GM18873 (cell line): ENCODE results near the gene TMEM119.

Experiments
- ATAC-seq: cut with Tn5 transposase; IDR thresholded peaks from one replicate; pipeline ENCODE4 v1.9.1; 2021; ENCODE audit warnings: mild to moderate bottlenecking, moderate library complexity, moderate number of reproducible peaks; ENCODE audit not compliant: unreplicated experiment, low FRiP score

The TMEM119 gene

DNA sequence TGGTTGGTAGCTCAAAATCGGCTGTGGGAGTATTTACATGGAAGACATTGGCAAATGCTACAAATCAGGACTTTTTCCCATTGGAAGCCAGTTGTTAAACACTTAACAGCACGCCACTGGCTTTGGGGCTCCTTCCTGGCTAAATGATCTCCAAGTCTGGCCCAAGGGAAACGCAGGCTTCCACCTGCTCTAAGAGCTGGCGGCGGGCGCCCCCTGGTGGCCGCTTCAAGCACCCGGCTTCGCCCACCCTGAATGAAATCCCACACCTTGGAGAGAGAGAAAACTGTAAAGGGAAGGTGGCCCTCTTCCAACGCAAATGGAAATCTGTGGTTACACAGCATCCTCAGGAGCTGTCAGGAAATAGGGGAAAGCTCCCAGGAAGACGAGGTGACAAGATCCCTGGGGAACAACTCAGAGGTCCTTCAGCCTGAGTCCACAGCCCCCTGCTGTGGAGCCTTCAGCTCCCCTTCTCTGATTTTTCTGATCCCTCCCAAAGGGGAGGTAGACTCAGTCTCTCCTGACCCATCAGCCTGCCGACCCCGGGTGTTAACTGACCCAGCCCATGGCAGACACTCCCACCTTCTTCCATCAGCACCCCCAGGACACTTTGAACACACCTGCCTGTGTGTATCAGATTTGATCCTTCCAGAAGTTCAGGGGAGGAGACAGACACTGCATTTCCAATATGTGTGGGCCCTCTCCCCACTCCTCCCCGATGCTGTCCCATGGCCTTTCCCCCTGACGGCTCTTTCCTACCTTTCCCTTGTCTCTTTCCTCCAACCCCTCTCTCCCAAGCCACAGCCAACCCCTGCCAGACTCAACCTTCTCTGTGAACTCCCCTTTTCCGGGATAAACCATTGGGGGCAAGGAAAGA lies 20.4 kb upstream of the TMEM119 start:
- ATAC-seq, result peak; percentile 32

DNA sequence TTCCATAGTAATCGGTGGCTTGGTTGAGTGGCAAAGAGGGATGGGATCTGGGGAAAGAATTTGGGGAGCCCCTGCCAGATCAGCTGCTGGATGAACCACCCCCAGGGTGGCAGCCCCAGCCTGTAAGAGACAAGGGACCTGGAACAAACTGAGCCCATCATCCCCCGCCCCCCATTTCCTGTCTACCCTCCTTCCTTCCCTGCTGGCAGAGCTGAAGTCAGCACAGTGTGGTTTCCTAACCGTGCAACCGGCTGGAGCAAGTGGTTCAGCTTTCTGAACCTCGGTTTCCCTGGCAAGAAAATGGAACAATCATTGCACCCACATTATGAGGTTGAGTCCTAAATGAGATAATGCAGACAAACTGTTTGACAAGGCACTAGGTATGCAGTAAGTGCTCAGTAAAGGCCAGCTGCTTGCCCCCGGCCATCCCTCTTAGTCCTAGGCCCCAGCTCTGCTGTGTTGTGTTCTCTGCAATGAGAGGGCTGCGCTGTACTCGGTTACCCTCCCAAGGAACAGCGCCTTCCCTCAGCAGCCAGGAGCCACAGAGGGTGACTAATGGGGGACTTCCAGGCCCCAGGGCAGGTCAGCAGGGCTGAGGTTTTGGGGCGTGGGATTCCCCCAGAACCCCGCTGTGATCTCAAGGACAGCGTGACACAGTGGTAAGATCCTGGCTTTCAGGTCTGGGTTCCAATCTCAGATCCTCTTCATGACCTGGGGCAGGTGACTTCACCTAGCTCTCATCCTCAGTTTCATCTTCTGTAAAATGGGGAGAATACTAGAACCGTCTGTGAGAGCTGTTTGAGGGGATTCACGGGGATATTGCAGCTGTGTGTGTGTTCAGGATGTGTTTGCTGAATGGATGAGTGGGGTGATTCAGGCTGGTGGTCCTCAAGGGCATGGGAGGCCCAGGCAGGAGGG lies 19.3 kb upstream of the TMEM119 start:
- peak; percentile 73 for ATAC-seq

DNA sequence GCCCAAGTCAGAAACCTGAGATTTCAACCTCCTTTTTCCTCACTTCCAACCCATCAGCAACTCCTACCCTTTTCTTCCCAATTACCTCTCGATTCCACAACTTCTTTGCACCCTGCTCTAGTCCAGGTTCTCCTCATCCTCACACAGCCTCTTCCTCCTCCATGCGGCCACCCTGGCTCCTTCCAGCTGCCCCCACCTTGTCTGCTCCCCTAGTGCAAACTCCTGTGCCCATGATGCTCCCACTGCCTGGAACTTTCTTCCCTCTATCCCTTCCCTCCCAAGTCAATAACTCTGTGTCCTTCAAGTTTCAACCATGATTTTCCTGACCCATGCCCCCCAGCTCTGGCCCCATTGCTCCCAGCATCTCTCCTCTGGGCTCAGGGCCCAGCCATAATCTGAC lies 18.5 kb upstream of the TMEM119 start:
- no peak for ATAC-seq

DNA sequence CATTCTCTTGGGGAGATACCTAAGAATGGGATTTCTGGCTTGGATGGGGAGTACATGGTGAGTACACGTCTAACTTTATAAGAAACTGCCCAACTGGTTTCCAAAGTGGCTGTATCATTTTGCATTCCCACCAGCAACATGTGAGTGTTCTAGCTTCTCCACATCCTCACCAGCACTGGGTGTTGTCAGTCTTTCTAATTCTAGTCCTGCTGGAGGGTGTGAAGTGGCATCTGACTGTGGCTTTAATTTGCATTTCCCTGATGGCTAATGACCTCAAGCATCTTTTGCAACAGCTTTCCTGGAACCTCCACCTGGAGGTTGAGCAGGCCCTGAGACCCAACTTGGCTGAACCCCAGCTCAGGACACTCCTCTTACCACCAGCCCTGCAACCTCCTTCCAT lies 18.0 kb upstream of the TMEM119 start:
- no peak for ATAC-seq

DNA sequence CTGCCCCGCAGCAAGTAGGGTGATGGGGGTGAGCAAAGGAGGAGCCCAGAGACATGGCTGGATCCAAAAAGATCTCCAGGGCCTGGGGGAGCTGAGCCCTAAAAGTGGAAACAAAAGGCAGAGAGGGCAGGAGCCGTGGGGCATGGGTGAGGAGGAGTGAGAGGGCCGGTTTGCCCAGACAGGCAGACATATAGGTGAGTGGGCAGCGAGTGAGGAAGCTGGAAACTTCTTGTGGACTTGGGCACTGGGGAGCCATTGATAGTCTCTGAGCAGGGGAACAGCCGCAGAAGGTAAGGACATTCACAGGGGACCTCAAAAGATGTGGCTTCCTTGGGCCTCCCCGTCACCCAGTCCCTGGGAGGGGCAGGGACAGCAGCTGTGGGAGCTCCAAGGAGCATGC lies 16.8 kb upstream of the TMEM119 start:
- ATAC-seq, result no peak

DNA sequence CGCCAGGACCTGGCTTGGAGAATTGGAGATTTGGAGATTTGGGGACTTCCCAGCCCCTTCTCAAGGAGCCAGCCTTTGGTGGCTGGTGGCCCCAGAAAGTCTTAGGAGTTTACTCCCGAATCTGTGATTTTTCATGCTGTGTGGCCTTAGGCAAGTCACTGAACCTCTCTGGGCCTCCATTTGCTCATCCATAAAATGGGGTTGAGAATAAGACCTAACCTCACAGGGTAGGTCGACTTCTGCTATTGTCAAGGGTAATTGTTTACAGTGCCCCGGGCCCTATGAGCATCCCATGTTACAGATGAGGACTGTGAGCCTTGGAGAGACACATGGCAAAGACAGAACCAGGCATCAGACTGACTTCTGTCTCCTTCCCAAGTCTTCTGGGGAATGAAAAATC lies 16.2 kb upstream of the TMEM119 start:
- no peak for ATAC-seq

DNA sequence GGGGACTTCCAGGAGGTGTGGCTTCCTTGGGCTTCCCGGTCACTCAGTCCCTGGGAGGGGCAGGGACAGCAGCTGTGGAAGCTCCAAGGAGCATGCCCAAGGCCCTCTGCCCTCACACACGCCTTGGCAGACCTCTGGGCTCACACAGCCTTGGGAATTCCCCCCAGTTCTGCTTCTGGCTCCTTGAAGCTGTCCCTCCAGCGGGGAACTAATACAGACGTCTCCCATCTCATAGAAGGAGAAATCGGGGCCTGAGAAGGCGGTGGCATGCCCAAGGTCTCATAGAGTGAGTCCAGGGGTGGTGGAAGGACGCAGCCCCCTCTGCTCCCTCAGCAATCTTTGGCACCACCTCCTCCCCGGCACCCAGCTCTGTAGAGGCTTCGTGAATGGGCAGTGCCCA lies 15.7 kb upstream of the TMEM119 start:
- no peak for ATAC-seq

DNA sequence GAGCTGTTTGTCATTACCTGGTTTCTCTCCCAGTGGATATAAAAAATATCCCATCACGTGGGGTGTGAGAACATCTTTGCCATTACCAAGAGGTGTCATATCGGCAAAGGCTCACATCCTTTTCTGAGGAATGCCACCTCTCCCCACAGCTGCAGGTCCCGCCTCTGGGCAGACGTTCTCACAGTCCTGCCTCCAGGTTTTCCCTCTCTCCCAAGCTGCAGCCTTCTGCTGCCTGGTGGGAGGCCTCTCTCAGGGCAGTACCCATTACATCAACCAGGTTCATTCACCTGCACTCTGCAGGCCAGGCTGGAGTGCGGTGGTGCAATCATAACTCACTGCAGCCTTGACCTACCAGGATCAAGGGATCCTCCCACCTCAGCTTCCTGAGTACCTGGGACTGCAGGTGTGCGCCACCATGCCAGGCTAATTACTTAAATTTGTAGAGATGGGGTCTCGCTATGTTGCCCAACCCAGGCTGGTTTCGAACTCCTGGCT lies 15.0 kb upstream of the TMEM119 start:
- no peak for ATAC-seq

DNA sequence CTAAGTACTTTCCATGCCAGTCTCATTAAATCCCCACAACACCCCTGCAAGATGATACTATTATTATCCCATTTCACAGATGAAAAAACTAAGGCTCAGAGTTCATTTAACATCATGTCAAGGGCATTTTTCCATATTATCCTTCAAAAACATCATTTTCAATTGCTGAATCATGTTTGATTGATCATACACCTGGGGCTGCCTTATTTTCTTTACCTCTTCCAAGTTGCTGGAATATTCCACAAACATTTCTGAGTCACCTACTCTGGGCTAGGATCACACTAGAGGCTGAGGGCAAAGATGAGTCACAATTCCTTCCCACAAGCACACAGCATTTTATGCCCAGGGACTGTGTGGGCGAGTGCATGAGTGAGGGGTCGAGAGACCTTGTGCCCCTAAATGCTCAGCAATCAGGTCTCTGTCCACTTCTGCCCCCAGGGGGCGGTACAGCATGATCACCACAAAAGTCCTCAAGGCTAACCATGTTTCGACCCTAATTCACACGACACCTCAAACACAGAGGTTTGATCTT lies 14.1 kb upstream of the TMEM119 start:
- ATAC-seq, result no peak

DNA sequence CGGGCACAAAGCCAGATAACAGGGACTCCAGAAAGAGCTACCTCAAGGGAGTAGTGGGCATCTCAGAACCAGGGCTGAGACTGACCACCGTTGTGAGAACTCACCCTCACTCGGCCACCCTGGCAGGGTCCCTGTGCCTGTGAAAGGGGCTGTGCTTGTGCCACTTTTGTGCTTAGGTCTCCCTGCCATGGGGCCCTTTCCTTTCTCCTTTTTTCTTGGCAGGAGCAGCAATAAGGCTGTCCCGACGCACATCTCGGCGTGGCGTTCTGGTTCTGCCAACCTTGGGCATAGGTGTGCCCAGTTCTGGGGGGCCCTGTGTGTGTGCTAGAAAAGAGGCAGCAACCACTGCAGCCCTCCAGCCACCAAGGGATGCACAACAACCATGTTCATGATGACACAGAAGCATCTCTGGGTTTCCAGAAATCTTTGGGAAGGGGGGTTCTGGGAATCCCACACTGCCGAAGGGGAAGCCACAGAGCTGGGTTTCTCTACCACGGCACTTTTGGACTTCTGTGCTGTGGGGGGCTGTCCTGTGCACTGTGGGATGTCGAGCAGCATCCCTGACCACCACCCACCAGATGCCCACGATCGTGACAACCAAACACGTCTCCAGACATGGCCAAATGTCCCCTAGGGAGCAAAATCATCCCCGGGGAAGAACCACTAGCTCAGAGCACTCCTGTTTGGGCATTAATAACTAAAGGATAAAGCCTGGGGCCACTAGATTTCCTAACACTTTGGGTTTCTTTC lies 13.1 kb upstream of the TMEM119 start:
- ATAC-seq, result no peak

DNA sequence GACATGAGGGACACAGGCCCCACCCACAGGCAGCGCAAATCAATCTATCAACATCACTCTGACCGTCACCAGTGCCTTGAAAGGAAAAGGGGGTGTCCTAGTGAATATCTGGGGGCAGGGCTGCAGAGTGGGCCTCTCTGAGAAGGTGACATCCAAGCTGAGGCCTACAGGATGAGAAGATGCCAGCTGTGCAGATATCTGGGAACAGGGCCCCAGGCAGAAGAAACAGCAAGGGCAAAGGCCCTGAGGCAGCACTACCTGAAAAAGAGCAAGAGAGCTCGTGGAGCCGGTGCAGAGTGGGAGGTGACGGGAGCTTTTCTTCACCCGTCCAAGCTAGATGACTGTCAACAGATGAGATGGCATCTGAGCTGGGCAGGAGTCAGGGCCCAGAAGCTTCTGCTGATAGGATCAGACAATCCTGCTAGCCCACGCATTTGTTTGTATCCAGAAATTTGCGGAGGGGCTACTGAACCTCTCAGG lies 12.5 kb upstream of the TMEM119 start:
- ATAC-seq, result no peak

DNA sequence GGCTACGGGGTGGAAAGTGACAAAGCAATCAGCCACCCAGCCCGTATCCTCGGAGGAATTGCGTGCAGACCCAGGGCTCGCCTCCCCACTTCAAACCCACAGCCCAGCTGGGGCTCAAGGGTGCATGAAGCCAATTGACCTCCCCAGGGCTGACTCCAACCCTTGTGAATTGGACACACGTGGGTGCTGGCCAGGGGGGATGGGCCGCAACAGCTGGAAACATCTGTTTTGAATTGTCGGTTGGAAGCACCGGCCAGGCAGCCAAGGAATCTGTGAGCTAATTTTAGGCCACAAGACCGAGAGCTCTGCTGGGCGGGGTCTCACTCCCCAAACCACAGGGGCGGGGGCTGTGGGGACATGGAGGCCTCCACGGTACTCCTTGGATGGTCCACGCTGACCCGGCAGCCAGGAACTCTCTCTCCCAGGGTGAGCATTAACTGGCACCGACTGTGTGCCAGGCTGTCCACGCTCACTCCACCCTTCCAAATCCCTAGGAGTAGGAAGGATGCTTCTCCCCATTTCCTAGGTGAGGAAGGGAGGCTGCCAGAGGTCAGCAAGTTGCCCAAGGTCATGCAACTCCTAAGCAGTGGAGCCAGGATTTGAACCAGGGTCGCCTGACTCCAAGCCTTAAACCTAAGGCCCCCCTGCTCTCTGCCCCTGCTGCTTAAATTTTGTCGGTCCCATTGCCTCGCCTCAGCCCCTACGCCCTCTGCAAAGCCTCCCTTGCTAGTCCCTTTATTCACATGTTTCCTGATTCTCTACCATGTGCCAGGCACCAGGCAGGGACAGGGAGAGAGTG lies 11.9 kb upstream of the TMEM119 start:
- no peak for ATAC-seq

DNA sequence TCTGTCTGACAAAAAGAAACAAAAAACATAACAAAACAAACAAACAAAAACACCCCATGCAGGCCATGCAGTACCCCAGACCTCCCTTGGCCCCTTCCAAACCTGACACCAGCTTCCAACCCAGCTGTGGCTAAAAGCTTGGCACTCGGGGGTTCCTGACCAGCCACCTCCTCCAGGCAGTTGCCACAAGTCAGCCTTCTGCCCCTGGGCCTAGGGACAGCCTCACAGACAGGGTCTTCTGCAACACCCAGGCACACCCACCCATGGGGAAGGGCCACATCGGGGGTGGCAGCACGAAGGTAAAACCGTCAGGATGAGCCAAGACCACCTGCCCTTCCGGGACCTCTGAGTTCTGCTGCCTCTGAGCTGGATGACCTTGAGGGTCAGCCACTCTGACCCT lies 10.7 kb upstream of the TMEM119 start:
- ATAC-seq, result no peak

DNA sequence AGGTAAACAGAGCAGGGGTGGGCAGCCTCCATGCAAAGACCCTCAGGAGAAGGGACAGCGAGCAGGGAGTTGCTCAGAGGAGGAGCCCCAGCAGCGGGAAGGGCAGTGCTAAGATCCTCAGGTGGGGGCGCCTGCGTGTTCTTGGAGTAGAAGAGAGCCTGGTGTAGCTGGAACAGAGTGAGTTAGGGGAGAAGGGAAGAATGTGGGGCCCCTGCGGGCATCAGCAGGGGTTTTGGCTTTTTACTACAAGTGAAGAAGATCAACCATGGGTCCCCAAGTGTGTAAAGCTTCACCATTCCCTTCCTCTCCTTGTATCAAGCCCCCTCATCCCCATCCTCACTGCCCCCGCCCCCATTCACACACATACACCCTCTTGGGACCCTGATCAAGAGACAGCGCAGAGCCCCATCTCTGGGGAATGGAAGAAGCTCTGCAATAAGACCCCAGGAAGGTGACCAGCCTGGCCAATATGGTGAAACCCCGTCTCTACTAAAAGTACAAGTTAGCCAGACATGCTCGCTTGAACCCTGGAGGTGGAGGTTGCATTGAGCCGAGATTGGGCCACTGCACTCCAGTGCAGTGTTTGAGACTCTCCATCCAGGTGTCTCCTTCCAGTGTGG lies 10.2 kb upstream of the TMEM119 start:
- no peak for ATAC-seq

DNA sequence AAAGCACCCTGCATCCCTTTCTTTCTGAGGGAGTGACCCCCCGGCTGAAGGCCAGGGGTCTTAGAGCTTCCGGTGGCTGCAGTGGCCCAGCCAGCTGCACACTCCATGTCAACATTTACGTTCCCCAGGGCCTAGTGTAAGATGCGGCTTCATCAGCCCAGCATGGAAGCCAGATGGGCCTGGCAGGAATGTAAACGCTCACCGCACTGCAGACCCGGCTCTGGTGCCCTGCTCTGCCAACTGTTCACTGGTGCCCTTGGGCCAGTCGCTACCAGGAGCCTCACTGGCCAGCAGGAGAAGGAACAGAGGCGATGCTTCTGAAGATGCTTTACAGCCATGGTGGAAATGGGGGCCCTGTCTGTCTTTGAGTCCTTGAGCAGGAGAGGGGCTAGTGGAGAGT lies 8.6 kb upstream of the TMEM119 start:
- no peak for ATAC-seq

DNA sequence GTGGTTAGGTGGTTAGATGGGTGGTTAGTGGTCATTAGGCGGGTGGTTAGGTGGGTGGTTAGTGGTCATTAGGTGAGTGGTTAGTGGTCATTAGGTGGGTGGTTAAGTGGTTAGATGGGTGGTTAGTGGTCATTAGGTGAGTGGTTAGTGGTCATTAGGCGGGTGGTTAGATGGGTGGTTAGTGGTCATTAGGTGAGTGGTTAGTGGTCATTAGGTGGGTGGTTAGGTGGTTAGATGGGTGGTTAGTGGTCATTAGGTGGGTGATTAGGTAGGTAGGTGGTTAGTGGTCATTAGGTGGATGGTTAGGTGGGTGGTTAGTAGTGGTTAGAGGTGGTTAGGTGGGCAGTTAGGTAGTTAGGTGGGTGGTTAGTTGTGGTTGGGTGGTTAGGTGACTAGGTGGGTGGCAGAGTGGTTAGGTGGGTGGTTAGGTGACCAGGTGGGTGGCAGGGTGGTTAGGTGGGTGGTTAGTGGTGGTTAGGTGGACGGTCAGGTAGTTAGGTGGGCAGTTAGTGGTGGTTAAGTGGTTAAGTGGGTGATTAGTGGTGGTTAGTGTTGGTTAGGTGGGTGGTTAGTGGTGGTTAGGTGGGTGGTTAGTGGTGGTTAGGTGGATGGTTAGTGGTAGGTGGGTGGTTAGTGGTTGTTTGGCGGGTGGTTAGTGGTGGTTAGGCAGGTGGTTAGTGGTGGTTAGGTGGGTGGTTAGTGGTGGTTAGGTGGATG lies 8.0 kb upstream of the TMEM119 start:
- ATAC-seq, result no peak

DNA sequence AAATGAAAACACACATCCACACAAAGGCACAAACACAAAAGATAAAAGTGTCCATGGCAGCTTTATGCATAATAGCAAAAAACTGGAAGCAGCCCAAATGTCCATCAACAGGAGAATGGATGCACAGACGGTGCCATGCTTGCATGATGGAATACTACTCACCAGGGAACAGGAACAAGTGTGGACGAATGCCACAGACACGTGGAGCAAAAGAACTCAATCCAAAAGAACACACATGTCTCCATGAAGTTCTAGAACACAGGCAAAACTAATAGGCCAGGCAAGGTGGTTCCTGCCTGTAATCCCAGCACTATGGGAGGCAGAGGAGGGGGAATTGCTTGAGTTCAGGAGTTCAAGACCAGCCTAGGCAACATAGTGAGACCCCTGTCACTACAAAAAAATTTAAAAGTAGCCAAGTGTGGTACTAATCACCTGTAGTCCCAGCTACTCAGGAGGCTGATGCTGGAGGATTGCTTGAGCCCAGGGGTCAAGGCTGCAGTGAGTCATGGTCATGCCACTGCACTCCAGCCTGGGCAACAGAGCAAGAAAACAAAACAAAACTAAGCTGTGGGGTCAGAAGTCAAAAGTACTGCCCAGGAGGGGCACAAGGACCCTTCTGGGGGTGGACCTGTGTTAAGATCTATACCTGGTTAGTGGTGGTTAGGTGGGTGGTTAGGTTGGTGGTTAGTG lies 7.3 kb upstream of the TMEM119 start:
- ATAC-seq, result no peak
